Endothelial cell of umbilical vein (primary cell): Measurements from ENCODE around the gene CACNB4. TPM values are rescaled to one million over a fixed set of nuclear protein-coding genes. Genes with fewer than 3 reads are reported as not detected.

Experiments used
- BruUV-seq: library from RNA; stranded (reverse); fragments of 400-500 nt; replicated peaks from 2 replicates; lab custom pipeline; 2021; lab: Mats Ljungman, UMichigan
- CTCF ChIA-PET: fragments of 300-600, 350-600 bp; sonication (Branson Sonifier 250); formaldehyde crosslinking; loops from one replicate; lab custom pipeline; 2021; ENCODE audit warnings: antibody characterized with exemption, inconsistent platforms; lab: Charles Lee
- POLR2A ChIA-PET: fragments of 300-600, 350-600 bp; sonication (Branson Sonifier 250); formaldehyde crosslinking; loops from one replicate; lab custom pipeline; 2021; ENCODE audit warnings: antibody characterized with exemption, inconsistent platforms; lab: Charles Lee
- DNase-seq: peaks from one replicate; pipeline ENCODE4 v3.0.0-alpha.2; 2011; ENCODE audit warnings: low read depth, low spot score
- FAIRE-seq: peaks from 2 replicates; lab custom pipeline; 2011; peaks lifted over from hg19 to GRCh38; lab: Jason Lieb, UNC
- H2AFZ ChIP-seq: 2 replicates; pipeline ENCODE4 v1.6.0; 2012; ENCODE audit warnings: low read depth, low read length, control low read depth, inconsistent platforms
- H3K27ac ChIP-seq: 2 replicates; pipeline ENCODE4 v1.5.1; 2011; ENCODE audit warnings: low read depth, mild to moderate bottlenecking, control low read depth, low read length, moderate library complexity; ENCODE audit not compliant: insufficient read depth
- H3K27me3 ChIP-seq, 2 experiments: 2 replicates each; pipeline versions ENCODE4 v1.6.0 to v1.6.1; 2011; ENCODE audit warnings: low read length in 2 of 2, mixed read lengths in 1 of 2; ENCODE audit not compliant: control insufficient read depth in 2 of 2, insufficient read depth in 2 of 2
- H3K36me3 ChIP-seq, 2 experiments: 2 replicates in 1 of 2; 3 replicates in 1 of 2; pipeline ENCODE4 v1.5.1; 2011; ENCODE audit warnings: low read length in 2 of 2, mild to moderate bottlenecking in 1 of 2, moderate library complexity in 1 of 2; ENCODE audit not compliant: control insufficient read depth in 2 of 2, insufficient read depth in 2 of 2; ENCODE audit errors: extremely low read depth in 1 of 2
- H3K4me1 ChIP-seq: 3 replicates; pipeline ENCODE4 v1.5.1; 2011; ENCODE audit warnings: mild to moderate bottlenecking, low read length; ENCODE audit not compliant: control insufficient read depth, insufficient read depth; ENCODE audit errors: extremely low read depth
- H3K4me2 ChIP-seq: 2 replicates; pipeline ENCODE4 v1.6.1; 2011; ENCODE audit warnings: low read length, control low read depth, mixed read lengths; ENCODE audit not compliant: insufficient read depth
- H3K4me3 ChIP-seq, 3 experiments: fragments of 200-600 bp in 1 of 3; sonication (generic), shearing (Covaris generic) in 1 of 3; replicated peaks in 1 of 3; 2 replicates each; pipeline ENCODE4 v1.5.1; 2011 to 2016; ENCODE audit warnings: control low read depth in 3 of 3, low read length in 3 of 3, mild to moderate bottlenecking in 2 of 3, inconsistent platforms in 1 of 3, low read depth in 1 of 3, moderate library complexity in 1 of 3; ENCODE audit not compliant: insufficient read depth in 1 of 3
- H3K79me2 ChIP-seq: 2 replicates; pipeline ENCODE4 v1.6.0; 2012; ENCODE audit warnings: low read length, inconsistent platforms; ENCODE audit not compliant: control insufficient read depth, insufficient read depth
- H3K9ac ChIP-seq: replicated peaks from 2 replicates; pipeline ENCODE3; 2011; ENCODE audit warnings: low read length, control low read depth; ENCODE audit not compliant: insufficient read depth; ENCODE audit errors: extremely low read depth
- H3K9me1 ChIP-seq: replicated peaks from 3 replicates; pipeline ENCODE4 v1.6.0; 2011; ENCODE audit warnings: mild to moderate bottlenecking, low read length; ENCODE audit not compliant: control insufficient read depth, insufficient read depth; ENCODE audit errors: extremely low read depth
- H3K9me3 ChIP-seq: replicated peaks from 2 replicates; pipeline ENCODE4 v1.5.1; 2012; ENCODE audit warnings: low read length, inconsistent platforms; ENCODE audit not compliant: control insufficient read depth, insufficient read depth
- H4K20me1 ChIP-seq: replicated peaks from 2 replicates; pipeline ENCODE3; 2011; ENCODE audit warnings: mild to moderate bottlenecking, low read length; ENCODE audit not compliant: control insufficient read depth, insufficient read depth; ENCODE audit errors: extremely low read depth
- EZH2 ChIP-seq: IDR thresholded peaks from 2 replicates; pipeline ENCODE4 v1.6.1; 2012; ENCODE audit warnings: borderline replicate concordance, low read depth, mild to moderate bottlenecking, moderate library complexity, low read length, inconsistent platforms; ENCODE audit not compliant: severe bottlenecking
- FOS ChIP-seq: IDR thresholded peaks from 2 replicates; pipeline ENCODE4 v1.6.1; 2011; ENCODE audit warnings: mild to moderate bottlenecking, low read length, moderate library complexity, borderline replicate concordance; ENCODE audit not compliant: insufficient read depth
- GATA2 ChIP-seq: IDR thresholded peaks from 2 replicates; pipeline ENCODE4 v1.7.0; 2011; ENCODE audit warnings: low read depth, mild to moderate bottlenecking, moderate library complexity, mixed read lengths, low read length; ENCODE audit not compliant: insufficient read length, insufficient read depth
- JUN ChIP-seq: IDR thresholded peaks from 2 replicates; pipeline ENCODE4 v1.6.1; 2011; ENCODE audit warnings: borderline replicate concordance, low read depth; ENCODE audit not compliant: insufficient read length, insufficient read depth
- MYC ChIP-seq: IDR thresholded peaks from one replicate; pipeline ENCODE4 v1.6.1; 2011; ENCODE audit warnings: mild to moderate bottlenecking, low read depth, low read length
- POLR2A ChIP-seq: IDR thresholded peaks from 2 replicates; pipeline ENCODE4 v1.6.1; 2012; ENCODE audit warnings: low read depth, mild to moderate bottlenecking, control low read depth, low read length
- POLR2AphosphoS5 ChIP-seq: IDR thresholded peaks from 2 replicates; pipeline ENCODE4 v1.6.1; 2012; ENCODE audit warnings: low read depth, mild to moderate bottlenecking, control low read depth, low read length, moderate library complexity; ENCODE audit not compliant: insufficient read depth
- dilution Hi-C: fragments of 300-500 bp; cut with MboI; formaldehyde crosslinking; loops from one replicate; pipeline ENCODE4 v1.15.0; 2019; ENCODE audit warnings: low sequenced_read_pairs; ENCODE audit not compliant: extremely low pct_ligation_motif_present
- intact Hi-C: fragments of 100-400 bp; cut with micrococcal nuclease; formaldehyde crosslinking; loops from one replicate; pipeline ENCODE4 v1.10.0; 2022
- polyA plus RNA-seq, 4 experiments: library from polyadenylated mRNA; depleted of rRNA in 3 of 4; stranded (reverse) in 3 of 4; unstranded in 1 of 4; fragments of >200 nt; gene quantifications; 2 replicates each; pipeline versions ENCODE4 v1.2.1 to v1.2.3, GENCODE V29; 2011 to 2012; ENCODE audit warnings: missing spikeins in 1 of 4
- total RNA-seq: library from RNA; stranded (reverse); gene quantifications from 2 replicates; pipeline ENCODE4 v1.2.3, GENCODE V29; 2021
- TF ChIP-seq, protein P1 (sequence below), 2 donors: IDR thresholded peaks; 1 replicate in 1 of 2; 2 replicates in 1 of 2; pipeline ENCODE4 v1.5.1; 2011; ENCODE audit warnings: low read length in 2 of 2, mild to moderate bottlenecking in 2 of 2, moderate library complexity in 2 of 2, control low read depth in 1 of 2, inconsistent platforms in 1 of 2, low read depth in 1 of 2; ENCODE audit not compliant: insufficient read depth in 1 of 2; ENCODE audit errors: extremely low read depth in 1 of 2
- TF ChIP-seq, protein P2 (sequence below): IDR thresholded peaks from 2 replicates; pipeline ENCODE4 v1.6.1; 2011; ENCODE audit not compliant: insufficient read depth, insufficient read length

The CACNB4 gene
- total and polyA plus RNA-seq, 2 donors (not counting 3 experiments of a cell fraction or from before 2014, with no cell fraction given), result 0.23 to 0.58 TPM

DNA sequence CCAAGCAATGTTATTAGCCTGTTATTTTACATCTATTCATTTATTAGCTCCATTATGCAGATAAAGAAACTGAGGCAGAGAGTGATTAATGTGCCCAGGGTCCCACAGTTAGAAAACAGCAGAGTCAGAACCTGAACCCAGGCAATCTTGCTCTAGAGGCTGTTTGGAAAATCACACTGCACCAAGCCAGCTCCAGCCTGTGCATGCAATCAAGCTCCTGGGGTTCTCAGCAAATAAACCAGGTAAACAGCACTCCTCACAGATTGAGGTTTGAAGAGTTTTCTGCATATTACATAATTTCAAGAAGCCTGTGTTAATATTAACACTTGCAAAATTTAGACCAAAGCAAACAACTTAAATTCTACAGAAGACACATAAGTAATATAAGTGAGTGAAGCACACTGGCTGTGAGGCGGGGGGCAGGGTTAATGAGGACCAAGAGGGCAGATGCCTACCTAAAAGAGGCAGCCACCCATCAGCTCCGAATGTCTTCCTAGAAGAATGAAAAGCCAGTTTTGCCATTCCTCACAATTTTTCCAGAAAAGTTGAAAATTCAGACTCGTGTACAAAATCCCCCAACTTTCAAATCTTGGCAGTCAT lies 35.4 kb downstream of the CACNB4 start:
- TF ChIP-seq FOS (no peak), GATA2 (no peak), POLR2AphosphoS5 (no peak), POLR2A (no peak), EZH2 (no peak), JUN (no peak), MYC (no peak)
- TF ChIP-seq, protein P1, sequence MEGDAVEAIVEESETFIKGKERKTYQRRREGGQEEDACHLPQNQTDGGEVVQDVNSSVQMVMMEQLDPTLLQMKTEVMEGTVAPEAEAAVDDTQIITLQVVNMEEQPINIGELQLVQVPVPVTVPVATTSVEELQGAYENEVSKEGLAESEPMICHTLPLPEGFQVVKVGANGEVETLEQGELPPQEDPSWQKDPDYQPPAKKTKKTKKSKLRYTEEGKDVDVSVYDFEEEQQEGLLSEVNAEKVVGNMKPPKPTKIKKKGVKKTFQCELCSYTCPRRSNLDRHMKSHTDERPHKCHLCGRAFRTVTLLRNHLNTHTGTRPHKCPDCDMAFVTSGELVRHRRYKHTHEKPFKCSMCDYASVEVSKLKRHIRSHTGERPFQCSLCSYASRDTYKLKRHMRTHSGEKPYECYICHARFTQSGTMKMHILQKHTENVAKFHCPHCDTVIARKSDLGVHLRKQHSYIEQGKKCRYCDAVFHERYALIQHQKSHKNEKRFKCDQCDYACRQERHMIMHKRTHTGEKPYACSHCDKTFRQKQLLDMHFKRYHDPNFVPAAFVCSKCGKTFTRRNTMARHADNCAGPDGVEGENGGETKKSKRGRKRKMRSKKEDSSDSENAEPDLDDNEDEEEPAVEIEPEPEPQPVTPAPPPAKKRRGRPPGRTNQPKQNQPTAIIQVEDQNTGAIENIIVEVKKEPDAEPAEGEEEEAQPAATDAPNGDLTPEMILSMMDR (IDR thresholded peaks at IDR 0.05; ENCODE audit: extremely low read depth in 1 of 2, insufficient read depth in 1 of 2, low read depth in 1 of 2, low read length in 2 of 2), result no peak
- TF ChIP-seq, protein P2, sequence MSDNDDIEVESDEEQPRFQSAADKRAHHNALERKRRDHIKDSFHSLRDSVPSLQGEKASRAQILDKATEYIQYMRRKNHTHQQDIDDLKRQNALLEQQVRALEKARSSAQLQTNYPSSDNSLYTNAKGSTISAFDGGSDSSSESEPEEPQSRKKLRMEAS, result no peak
- no peaks in the 10 kb centered on the region for H3K4me1 ChIP-seq
- no peak for FAIRE-seq
- BruUV-seq, result no TSS peak
- no peak overlapping the region for H3K27ac ChIP-seq
- intact Hi-C loops, result no loop called here
- ChIA-PET POLR2A (no interaction called here), CTCF (no interaction called here)
- H3K36me3 ChIP-seq, result no peaks in the 10 kb centered on the region
- no peaks in the 10 kb centered on the region for H4K20me1 ChIP-seq
- no peak for DNase-seq
- H3K4me3 ChIP-seq, result no peak overlapping the region
- peaks cover 0 to 8% of the 10 kb centered on the region in 2 experiments for H3K27me3 ChIP-seq
- no peaks in the 10 kb centered on the region for H3K9me3 ChIP-seq
- H3K4me2 ChIP-seq, result no peak overlapping the region
- dilution Hi-C loops, result no loop called here
- no peaks in the 10 kb centered on the region for H3K9me1 ChIP-seq
- H3K79me2 ChIP-seq, result no peaks in the 10 kb centered on the region
- no peak overlapping the region for H2AFZ ChIP-seq
- no peak overlapping the region for H3K9ac ChIP-seq
